PC-9 (cell line): Measurements from ENCODE around the gene TMEM184C. TPM values are rescaled to one million over a fixed set of nuclear protein-coding genes. Genes with fewer than 3 reads are reported as not detected.

Experiments
- BruUV-seq: library from RNA; stranded (reverse); fragments of 400-500 nt; replicated peaks from 2 replicates; lab custom pipeline; 2021; lab: Mats Ljungman, UMichigan
- CTCF ChIA-PET: fragments of 300-600 bp; sonication (Branson Sonifier 250); formaldehyde crosslinking; loops from one replicate; lab custom pipeline; 2022; ENCODE audit warnings: antibody characterized with exemption; lab: Charles Lee
- POLR2A ChIA-PET: fragments of 300-600 bp; sonication (Branson Sonifier 250); formaldehyde crosslinking; loops from one replicate; lab custom pipeline; 2022; ENCODE audit warnings: antibody characterized with exemption; ENCODE audit not compliant: unreplicated experiment; lab: Charles Lee
- DNase-seq, 2 experiments: peaks; one replicate each; pipeline versions ENCODE4 v3.0.0 to v3.0.0-alpha.2; 2015 to 2022; ENCODE audit warnings: mixed read lengths in 1 of 2
- H2AFZ ChIP-seq: fragments of 200-600 bp; sonication (generic); 2 replicates; pipeline ENCODE4 v1.8.1; 2017; ENCODE audit warnings: antibody characterized with exemption
- H3F3A ChIP-seq: fragments of 200-600 bp; sonication (generic); 2 replicates; pipeline ENCODE4 v1.8.1; 2017; ENCODE audit warnings: antibody characterized with exemption, mild to moderate bottlenecking, low read depth; ENCODE audit not compliant: insufficient read depth
- H3K27ac ChIP-seq: fragments of 200-600 bp; sonication (generic); 2 replicates; pipeline ENCODE4 v1.6.1; 2016; ENCODE audit warnings: mixed run types
- H3K27me3 ChIP-seq: fragments of 200-600 bp; sonication (generic); 2 replicates; pipeline ENCODE4 v1.6.1; 2016; ENCODE audit warnings: low read depth, mixed run types; ENCODE audit not compliant: insufficient read depth
- H3K36me3 ChIP-seq: fragments of 200-600 bp; sonication (generic); 2 replicates; pipeline ENCODE4 v1.6.1; 2016; ENCODE audit warnings: low read depth, mixed run types
- H3K4me1 ChIP-seq: fragments of 200-600 bp; sonication (generic); replicated peaks from 2 replicates; pipeline ENCODE4 v1.6.1; 2016; ENCODE audit warnings: mixed run types; ENCODE audit not compliant: insufficient read depth
- H3K4me2 ChIP-seq: fragments of 200-600 bp; sonication (generic); 2 replicates; pipeline ENCODE4 v1.6.1; 2017; ENCODE audit warnings: mixed run types
- H3K4me3 ChIP-seq: fragments of 200-600 bp; sonication (generic); 2 replicates; pipeline ENCODE4 v1.6.1; 2016; ENCODE audit warnings: mixed run types
- H3K79me2 ChIP-seq: fragments of 200-600 bp; sonication (generic); 2 replicates; pipeline ENCODE4 v1.6.1; 2017; ENCODE audit warnings: low read depth, mixed run types
- H3K9me2 ChIP-seq: fragments of 200-600 bp; sonication (generic); 2 replicates; pipeline ENCODE4 v1.8.1; 2017; ENCODE audit warnings: mild to moderate bottlenecking; ENCODE audit not compliant: insufficient read depth
- H3K9me3 ChIP-seq: fragments of 200-600 bp; sonication (generic); 2 replicates; pipeline ENCODE4 v1.8.1; 2016; ENCODE audit warnings: low read depth; ENCODE audit not compliant: insufficient read depth
- H4K20me1 ChIP-seq: fragments of 200-600 bp; sonication (generic); 2 replicates; pipeline ENCODE4 v1.8.1; 2017; ENCODE audit not compliant: insufficient read depth
- EZH2 ChIP-seq: fragments of 200-600 bp; sonication (generic); IDR thresholded peaks from 2 replicates; pipeline ENCODE4 v1.8.0; 2017; ENCODE audit warnings: antibody characterized with exemption, low read depth
- intact Hi-C: fragments of 100-400 bp; cut with micrococcal nuclease; formaldehyde crosslinking; loops from one replicate; pipeline ENCODE4 v1.10.0; 2022; ENCODE audit not compliant: unreplicated experiment
- total RNA-seq: library from RNA; stranded (reverse); gene quantifications from 2 replicates; pipeline ENCODE4 v1.2.3, GENCODE V29; 2021
- TF ChIP-seq, protein P1 (sequence below): fragments of 200-600 bp; sonication (generic); conservative IDR thresholded peaks from 2 replicates; pipeline ENCODE4 v1.6.1; 2017; ENCODE audit warnings: mixed run types, antibody characterized with exemption, mild to moderate bottlenecking, moderate library complexity

The TMEM184C gene
- total RNA-seq, 1 experiment from 2014 or later = 40.4 TPM

DNA sequence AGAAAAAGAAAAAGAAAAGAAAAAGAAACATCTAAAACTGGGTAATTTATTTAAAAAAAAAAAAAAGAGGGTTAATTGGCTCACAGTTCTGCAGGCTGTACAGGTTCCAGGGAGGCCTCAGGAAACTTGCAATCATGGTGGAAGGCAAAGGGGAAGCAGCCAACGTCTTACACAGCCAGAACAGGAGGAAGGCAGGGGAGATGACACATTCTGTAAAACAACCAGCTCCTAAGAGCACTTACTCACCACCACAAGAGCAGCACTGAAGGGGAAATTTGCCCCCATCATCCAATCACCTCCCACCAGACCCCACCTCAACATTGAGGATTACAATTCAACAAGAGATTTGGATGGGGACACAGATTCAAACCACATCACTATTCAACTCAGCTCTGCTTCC, 36.8 kb upstream of the TMEM184C start:
- TF ChIP-seq EZH2 = no peak
- TF ChIP-seq, protein P1, sequence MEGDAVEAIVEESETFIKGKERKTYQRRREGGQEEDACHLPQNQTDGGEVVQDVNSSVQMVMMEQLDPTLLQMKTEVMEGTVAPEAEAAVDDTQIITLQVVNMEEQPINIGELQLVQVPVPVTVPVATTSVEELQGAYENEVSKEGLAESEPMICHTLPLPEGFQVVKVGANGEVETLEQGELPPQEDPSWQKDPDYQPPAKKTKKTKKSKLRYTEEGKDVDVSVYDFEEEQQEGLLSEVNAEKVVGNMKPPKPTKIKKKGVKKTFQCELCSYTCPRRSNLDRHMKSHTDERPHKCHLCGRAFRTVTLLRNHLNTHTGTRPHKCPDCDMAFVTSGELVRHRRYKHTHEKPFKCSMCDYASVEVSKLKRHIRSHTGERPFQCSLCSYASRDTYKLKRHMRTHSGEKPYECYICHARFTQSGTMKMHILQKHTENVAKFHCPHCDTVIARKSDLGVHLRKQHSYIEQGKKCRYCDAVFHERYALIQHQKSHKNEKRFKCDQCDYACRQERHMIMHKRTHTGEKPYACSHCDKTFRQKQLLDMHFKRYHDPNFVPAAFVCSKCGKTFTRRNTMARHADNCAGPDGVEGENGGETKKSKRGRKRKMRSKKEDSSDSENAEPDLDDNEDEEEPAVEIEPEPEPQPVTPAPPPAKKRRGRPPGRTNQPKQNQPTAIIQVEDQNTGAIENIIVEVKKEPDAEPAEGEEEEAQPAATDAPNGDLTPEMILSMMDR = no peak
- ChIA-PET POLR2A (no interaction called here), CTCF (interaction anchor here (0.6 kb wide), 2 partner anchors 89 to 386 kb away, joined by 3 to 5 read pairs; no protein-coding TSS in a partner anchor)
- Histone ChIP-seq H3K4me2 (no peak overlapping the region), H3F3A (peaks cover 26% of the 10 kb centered on the region), H3K36me3 (no peaks in the 10 kb centered on the region), H3K79me2 (no peaks in the 10 kb centered on the region), H3K27me3 (no peaks in the 10 kb centered on the region), H3K9me2 (no peaks in the 10 kb centered on the region), H3K9me3 (peaks cover 6% of the 10 kb centered on the region; the same call in 1 of the 2 replicates), H3K27ac (no peak overlapping the region), H3K4me1 (peaks cover 37% of the 10 kb centered on the region), H4K20me1 (no peaks in the 10 kb centered on the region), H2AFZ (no peak overlapping the region), H3K4me3 (no peak overlapping the region)
- BruUV-seq = no TSS peak
- intact Hi-C loops = no loop called here
- no peak for DNase-seq

DNA sequence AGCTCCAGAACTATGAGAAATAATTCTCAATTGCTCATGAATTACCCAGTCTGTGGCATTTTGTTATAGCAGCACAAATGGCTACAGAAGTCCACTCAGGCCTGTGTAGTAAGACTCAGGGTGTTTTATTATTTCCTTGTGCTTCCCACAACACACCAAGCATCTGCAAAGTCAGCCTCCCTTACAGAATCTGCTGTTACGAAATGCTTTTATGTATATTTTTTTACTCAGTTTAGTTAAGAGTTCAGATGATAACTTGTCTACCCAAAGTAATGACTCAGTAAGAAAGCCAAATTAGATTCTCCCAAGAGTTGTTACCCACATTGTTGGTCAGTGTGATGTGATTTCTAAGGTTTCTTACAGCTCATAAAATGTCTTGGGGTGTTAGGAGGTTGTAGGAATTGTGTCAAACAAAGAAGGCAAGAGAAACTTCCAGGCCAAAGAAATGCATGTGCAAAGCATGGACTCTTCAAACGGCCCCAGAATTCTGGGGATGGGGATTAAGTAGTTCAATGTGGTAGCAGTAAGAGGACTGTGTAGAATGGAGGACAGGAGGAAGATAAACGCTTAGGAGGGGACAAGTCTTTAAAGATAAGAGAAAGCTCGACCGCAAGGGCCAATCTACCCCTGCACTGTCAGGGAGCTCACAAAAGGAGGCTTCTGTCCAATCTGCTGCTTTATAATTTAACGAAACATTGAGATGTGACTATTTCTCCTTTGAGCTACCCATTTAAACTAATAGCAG, 35.4 kb upstream of the TMEM184C start:
- TF ChIP-seq, protein P1 = no peak
- no peak for TF ChIP-seq EZH2
- intact Hi-C loops = loop anchor here (1.0 kb wide), 1 partner anchor 16 kb away; no protein-coding TSS in a partner anchor
- H4K20me1 ChIP-seq = no peaks in the 10 kb centered on the region
- H3K9me3 ChIP-seq = peaks cover 6% of the 10 kb centered on the region; the same call in 1 of the 2 replicates
- H3K4me2 ChIP-seq = peak overlapping the region; percentile 26
- H3K79me2 ChIP-seq = no peaks in the 10 kb centered on the region
- CTCF ChIA-PET = no interaction called here
- peaks cover 37% of the 10 kb centered on the region for H3K4me1 ChIP-seq
- no peak overlapping the region for H3K4me3 ChIP-seq
- no peak for DNase-seq
- POLR2A ChIA-PET = interaction anchor here (0.9 kb wide), 1 partner anchor 18 kb away, joined by 10 read pairs; no protein-coding TSS in a partner anchor
- H2AFZ ChIP-seq = no peak overlapping the region
- peak overlapping the region; percentile 58 for H3K27ac ChIP-seq
- no peaks in the 10 kb centered on the region for H3K9me2 ChIP-seq
- peaks cover 22% of the 10 kb centered on the region for H3F3A ChIP-seq
- no peaks in the 10 kb centered on the region for H3K27me3 ChIP-seq
- no TSS peak for BruUV-seq
- H3K36me3 ChIP-seq = no peaks in the 10 kb centered on the region

DNA sequence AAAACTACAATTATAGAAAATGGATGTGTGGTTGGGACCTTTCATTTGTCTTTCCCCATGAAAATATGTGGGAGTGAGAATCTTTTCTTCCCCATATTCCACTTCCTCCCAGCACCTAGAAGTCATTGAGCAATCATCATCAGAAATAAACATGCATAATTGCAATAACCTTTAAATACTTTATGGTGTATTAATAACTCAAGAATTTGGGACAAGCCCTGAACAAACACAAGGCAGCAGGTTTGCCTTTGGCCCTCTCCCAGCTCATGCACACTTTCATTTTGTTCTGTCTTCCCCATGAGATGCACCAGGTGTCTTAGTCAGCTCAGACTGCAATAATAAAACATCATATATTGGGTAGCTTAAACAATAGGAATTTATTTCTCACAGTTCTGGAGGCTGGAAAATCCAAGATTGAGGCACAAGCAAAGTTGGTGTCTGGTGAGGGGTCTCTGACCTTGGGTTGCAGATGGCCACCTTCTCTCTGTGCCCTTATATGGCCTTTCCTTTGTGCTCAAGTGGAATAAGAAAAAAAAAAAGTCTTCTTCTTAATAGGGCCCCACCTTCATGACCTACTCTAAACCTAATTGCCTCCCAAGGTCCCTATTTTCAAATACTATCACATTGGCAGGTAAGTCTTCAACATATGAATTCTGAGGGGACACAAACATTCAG, 34.7 kb upstream of the TMEM184C start:
- H3K79me2 ChIP-seq = no peaks in the 10 kb centered on the region
- H3K36me3 ChIP-seq = no peaks in the 10 kb centered on the region
- H3K4me3 ChIP-seq = no peak overlapping the region
- H3K9me3 ChIP-seq = peaks cover 6% of the 10 kb centered on the region; the same call in 1 of the 2 replicates
- no peaks in the 10 kb centered on the region for H3K9me2 ChIP-seq
- no peaks in the 10 kb centered on the region for H3K27me3 ChIP-seq
- ChIA-PET POLR2A (interaction anchor here (0.5 to 0.9 kb wide), 2 partner anchors 17 to 1407 kb away, joined by 3 to 10 read pairs; no protein-coding TSS in a partner anchor), CTCF (no interaction called here)
- intact Hi-C loops = loop anchor here (1.0 kb wide), 1 partner anchor 15 kb away; no protein-coding TSS in a partner anchor
- H3K27ac ChIP-seq = peak overlapping the region; percentile 58
- no TSS peak for BruUV-seq
- peak overlapping the region; percentile 26 for H3K4me2 ChIP-seq
- TF ChIP-seq EZH2 = no peak
- TF ChIP-seq, protein P1 = no peak
- DNase-seq = peak; percentile 48 to 82
- H2AFZ ChIP-seq = no peak overlapping the region
- no peaks in the 10 kb centered on the region for H4K20me1 ChIP-seq
- H3K4me1 ChIP-seq = peaks cover 32% of the 10 kb centered on the region
- peaks cover 15% of the 10 kb centered on the region for H3F3A ChIP-seq
